ENCODE measurements around the gene AZU1.

The AZU1 gene

GRCh38 chr19:827710-828321 is at the start of gene AZU1:
AZU1 (plus strand) TSS chr19:827837; CDS start chr19:827847, 10 bp downstream.
- H3K4me3 ChIP-seq (ENCODE audit: low read depth, low read length) = no peak within 1 kb of the TSS
- TF ChIP-seq CTCF (IDR thresholded peaks at IDR 0.05; ENCODE audit: low read depth, low read length) = no peak

GRCh38 chr19:778910-779653 is 48.6 kb upstream of the AZU1 start:
- no peak for TF ChIP-seq CTCF (IDR thresholded peaks at IDR 0.05; ENCODE audit: low read depth, low read length)

GRCh38 chr19:780935-781334 is 46.7 kb upstream of the AZU1 start:
- no peak for TF ChIP-seq CTCF (IDR thresholded peaks at IDR 0.05; ENCODE audit: low read depth, low read length)

More at GRCh38 chr19:778910-779653, 48.6 kb upstream of the AZU1 start:
- no peak overlapping the region for H3K4me3 ChIP-seq (ENCODE audit: low read depth, low read length)

GRCh38 chr19:781800-782184 is 45.8 kb upstream of the AZU1 start:
- H3K4me3 ChIP-seq (ENCODE audit: low read depth, low read length) = peak overlapping the region; percentile 44
- TF ChIP-seq CTCF (IDR thresholded peaks at IDR 0.05; ENCODE audit: low read depth, low read length) = no peak

More at GRCh38 chr19:780935-781334, 46.7 kb upstream of the AZU1 start:
- no peak overlapping the region for H3K4me3 ChIP-seq (ENCODE audit: low read depth, low read length)

- peak overlapping the region; percentile 44 for H3K4me3 ChIP-seq (ENCODE audit: low read depth, low read length)
- no peak for TF ChIP-seq CTCF (IDR thresholded peaks at IDR 0.05; ENCODE audit: low read depth, low read length)
Observed at GRCh38 chr19:782185-782877, 45.3 kb upstream of the AZU1 start.

GRCh38 chr19:782878-783668 is 44.6 kb upstream of the AZU1 start:
- no peak for TF ChIP-seq CTCF (IDR thresholded peaks at IDR 0.05; ENCODE audit: low read depth, low read length)
- H3K4me3 ChIP-seq (ENCODE audit: low read depth, low read length) = peak overlapping the region; percentile 44
